ENCODE data around the gene AP3B2. TPM values are rescaled to one million over a fixed set of nuclear protein-coding genes. Genes with fewer than 3 reads are reported as not detected.

AP3B2 gene
- total RNA-seq, 1 experiment from 2014 or later: 0.07 TPM

DNA sequence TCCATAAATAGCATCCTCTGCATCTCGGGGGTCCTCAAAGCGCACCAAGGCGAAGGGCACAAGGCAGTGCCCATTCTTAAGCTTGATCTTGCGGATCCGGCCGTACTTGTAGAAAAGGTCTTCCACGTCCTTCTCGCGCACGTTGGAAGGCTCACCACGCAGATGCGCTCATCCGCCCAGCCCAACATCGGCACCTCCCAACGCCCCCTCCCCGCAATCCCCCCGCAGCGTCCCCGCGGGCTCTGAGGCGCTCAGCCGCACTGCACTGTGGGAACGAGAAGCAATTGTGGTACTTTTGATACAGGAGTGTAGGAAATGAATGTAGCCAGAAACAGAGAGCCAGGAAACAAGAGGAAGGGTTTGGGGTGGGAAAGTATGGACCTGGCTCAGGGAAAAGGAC, 17.5 kb downstream of the AP3B2 start:
- no peak for ATAC-seq
- no TSS peak for BruUV-seq (replicated peaks)
- H3K9me2 ChIP-seq (ENCODE audit: insufficient read depth): no peaks in the 10 kb centered on the region
- no peak overlapping the region for H3K4me2 ChIP-seq (ENCODE audit: low read length)
- H3K36me3 ChIP-seq (ENCODE audit: control insufficient read depth in 1 of 2, insufficient read depth in 2 of 2, low read length in 2 of 2): no peaks in the 10 kb centered on the region
- H3K27ac ChIP-seq (ENCODE audit: low read depth, low read length): no peak overlapping the region
- no peak for DNase-seq (ENCODE audit: low read depth, low spot score)
- H3K79me2 ChIP-seq (ENCODE audit: insufficient read depth, low read length): no peaks in the 10 kb centered on the region
- no peaks in the 10 kb centered on the region for H4K20me1 ChIP-seq (ENCODE audit: insufficient read depth)
- ChIA-PET CTCF (no interaction called here), POLR2A (no interaction called here), RAD21 (ENCODE audit: low non-redundant PET in 1 of 2, low total read pairs in 2 of 2, uncharacterized antibody in 2 of 2, unreplicated experiment in 2 of 2) (no interaction called here)
- H3K4me1 ChIP-seq (ENCODE audit: control insufficient read depth in 1 of 2, insufficient read depth in 2 of 2, low read length in 2 of 2): no peaks in the 10 kb centered on the region
- H2AFZ ChIP-seq (ENCODE audit: low read depth, low read length, poor library complexity, severe bottlenecking): no peak overlapping the region
- no peak overlapping the region for H3K9ac ChIP-seq (ENCODE audit: low read length)
- H3K4me3 ChIP-seq (replicated peaks in 1 of 2; ENCODE audit: low read depth in 1 of 2, low read length in 2 of 2): no peak overlapping the region
- intact Hi-C loops (cut with micrococcal nuclease): no loop called here
- no peaks in the 10 kb centered on the region for H3K9me3 ChIP-seq (ENCODE audit: control insufficient read depth in 1 of 2, insufficient read depth in 1 of 2, low read depth in 1 of 2, low read length in 2 of 2)
- TF ChIP-seq, protein P1, sequence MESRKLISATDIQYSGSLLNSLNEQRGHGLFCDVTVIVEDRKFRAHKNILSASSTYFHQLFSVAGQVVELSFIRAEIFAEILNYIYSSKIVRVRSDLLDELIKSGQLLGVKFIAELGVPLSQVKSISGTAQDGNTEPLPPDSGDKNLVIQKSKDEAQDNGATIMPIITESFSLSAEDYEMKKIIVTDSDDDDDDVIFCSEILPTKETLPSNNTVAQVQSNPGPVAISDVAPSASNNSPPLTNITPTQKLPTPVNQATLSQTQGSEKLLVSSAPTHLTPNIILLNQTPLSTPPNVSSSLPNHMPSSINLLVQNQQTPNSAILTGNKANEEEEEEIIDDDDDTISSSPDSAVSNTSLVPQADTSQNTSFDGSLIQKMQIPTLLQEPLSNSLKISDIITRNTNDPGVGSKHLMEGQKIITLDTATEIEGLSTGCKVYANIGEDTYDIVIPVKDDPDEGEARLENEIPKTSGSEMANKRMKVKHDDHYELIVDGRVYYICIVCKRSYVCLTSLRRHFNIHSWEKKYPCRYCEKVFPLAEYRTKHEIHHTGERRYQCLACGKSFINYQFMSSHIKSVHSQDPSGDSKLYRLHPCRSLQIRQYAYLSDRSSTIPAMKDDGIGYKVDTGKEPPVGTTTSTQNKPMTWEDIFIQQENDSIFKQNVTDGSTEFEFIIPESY (IDR thresholded peaks at IDR 0.05; ENCODE audit: extremely low read depth, insufficient replicate concordance, low read length): no peak
- TF ChIP-seq JUND (IDR thresholded peaks at IDR 0.05) (no peak), RAD21 (IDR thresholded peaks at IDR 0.05; ENCODE audit: low read depth) (no peak), SIN3A (IDR thresholded peaks at IDR 0.05; ENCODE audit: low read depth) (no peak), POLR2AphosphoS5 (IDR thresholded peaks at IDR 0.05; ENCODE audit: low read depth, low read length) (no peak), CBX3 (IDR thresholded peaks at IDR 0.05; ENCODE audit: low read depth) (no peak), SRF (IDR thresholded peaks at IDR 0.05; ENCODE audit: low read depth) (no peak), EZH2 (IDR thresholded peaks at IDR 0.05) (no peak), EGR1 (IDR thresholded peaks at IDR 0.05; ENCODE audit: low read depth) (no peak), POLR2A (IDR thresholded peaks at IDR 0.05; ENCODE audit: borderline replicate concordance, extremely low read depth, insufficient read depth, insufficient read length) (no peak), EZH2phosphoT487 (IDR thresholded peaks at IDR 0.05; ENCODE audit: borderline replicate concordance) (no peak), TCF7L2 (IDR thresholded peaks at IDR 0.05; ENCODE audit: borderline replicate concordance, extremely low read depth, insufficient read depth, insufficient read length) (no peak)
- TF ChIP-seq, protein P2, sequence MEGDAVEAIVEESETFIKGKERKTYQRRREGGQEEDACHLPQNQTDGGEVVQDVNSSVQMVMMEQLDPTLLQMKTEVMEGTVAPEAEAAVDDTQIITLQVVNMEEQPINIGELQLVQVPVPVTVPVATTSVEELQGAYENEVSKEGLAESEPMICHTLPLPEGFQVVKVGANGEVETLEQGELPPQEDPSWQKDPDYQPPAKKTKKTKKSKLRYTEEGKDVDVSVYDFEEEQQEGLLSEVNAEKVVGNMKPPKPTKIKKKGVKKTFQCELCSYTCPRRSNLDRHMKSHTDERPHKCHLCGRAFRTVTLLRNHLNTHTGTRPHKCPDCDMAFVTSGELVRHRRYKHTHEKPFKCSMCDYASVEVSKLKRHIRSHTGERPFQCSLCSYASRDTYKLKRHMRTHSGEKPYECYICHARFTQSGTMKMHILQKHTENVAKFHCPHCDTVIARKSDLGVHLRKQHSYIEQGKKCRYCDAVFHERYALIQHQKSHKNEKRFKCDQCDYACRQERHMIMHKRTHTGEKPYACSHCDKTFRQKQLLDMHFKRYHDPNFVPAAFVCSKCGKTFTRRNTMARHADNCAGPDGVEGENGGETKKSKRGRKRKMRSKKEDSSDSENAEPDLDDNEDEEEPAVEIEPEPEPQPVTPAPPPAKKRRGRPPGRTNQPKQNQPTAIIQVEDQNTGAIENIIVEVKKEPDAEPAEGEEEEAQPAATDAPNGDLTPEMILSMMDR (IDR thresholded peaks at IDR 0.05 in 2 of 3, conservative IDR thresholded peaks at IDR 0.05 in 1 of 3; ENCODE audit: borderline replicate concordance in 1 of 3, insufficient read depth in 1 of 3, low read depth in 2 of 3, low read length in 2 of 3): no peak
- no peaks in the 10 kb centered on the region; the same call in 1 of the 2 replicates for H3K27me3 ChIP-seq (ENCODE audit: insufficient read depth, low read length)

All from HCT116 (cell line).